K562 (cell line): ENCODE results near the gene POU2F3.

Experiments
- CEBPB ChIP-seq: fragments of 450-650 bp; IDR thresholded peaks from 2 replicates; pipeline ENCODE4 v1.6.1; 2016; ENCODE audit warnings: missing genetic modification characterization, missing compliant biosample characterization
- CREB1 ChIP-seq, 2 experiments: sonication (generic) in 1 of 2; formaldehyde crosslinking in 1 of 2; IDR thresholded peaks; 2 replicates each; pipeline versions ENCODE4 v1.6.1 to v1.8.0; 2012 to 2022; ENCODE audit warnings: inconsistent platforms in 1 of 2, mild to moderate bottlenecking in 1 of 2, missing genetic modification reagents in 1 of 2, moderate library complexity in 1 of 2
- CTCF ChIP-seq, 3 experiments: IDR thresholded peaks in 2 of 3; conservative IDR thresholded peaks in 1 of 3; 2 replicates each; pipeline ENCODE4 v1.5.1; 2011 to 2012; ENCODE audit warnings: low read length in 3 of 3, mild to moderate bottlenecking in 3 of 3, control low read depth in 2 of 3, improper control_type of control experiment in 1 of 3, inconsistent platforms in 1 of 3, low read depth in 1 of 3, mixed read lengths in 1 of 3, moderate library complexity in 1 of 3; ENCODE audit not compliant: insufficient read depth in 2 of 3
- KLF16 ChIP-seq: IDR thresholded peaks from 2 replicates; pipeline ENCODE4 v1.6.1; 2016; ENCODE audit warnings: antibody characterized with exemption
- MAX ChIP-seq: sonication (generic); formaldehyde crosslinking; IDR thresholded peaks from 2 replicates; pipeline ENCODE4 v1.9.0; 2022; ENCODE audit warnings: mild to moderate bottlenecking, missing genetic modification reagents
- NFE2L1 ChIP-seq: fragments of 450-650 bp; IDR thresholded peaks from 2 replicates; pipeline ENCODE4 v1.6.1; 2016; ENCODE audit warnings: missing genetic modification characterization, low read depth, mild to moderate bottlenecking, missing compliant biosample characterization, moderate library complexity, borderline replicate concordance
- NRF1 ChIP-seq, 2 experiments: fragments of 450-650 bp; IDR thresholded peaks in 1 of 2; conservative IDR thresholded peaks in 1 of 2; 2 replicates each; pipeline ENCODE4 v1.6.1; 2014; ENCODE audit warnings: mild to moderate bottlenecking in 2 of 2
- POLR2AphosphoS2 ChIP-seq: IDR thresholded peaks from 2 replicates; pipeline ENCODE4 v1.6.1; 2012; ENCODE audit warnings: low read length, improper control_type of control experiment
- SIN3A ChIP-seq, 2 experiments: fragments of 150-350 bp in 1 of 2; IDR thresholded peaks; 2 replicates each; pipeline ENCODE4 v1.6.1; 2011 to 2016; ENCODE audit warnings: borderline replicate concordance in 2 of 2, low read depth in 2 of 2, low read length in 2 of 2, mild to moderate bottlenecking in 2 of 2, moderate library complexity in 2 of 2; ENCODE audit not compliant: control insufficient read depth in 1 of 2
- TAF1 ChIP-seq: IDR thresholded peaks from 2 replicates; pipeline ENCODE4 v1.6.1; 2011; ENCODE audit warnings: mild to moderate bottlenecking, low read length, moderate library complexity; ENCODE audit not compliant: insufficient read depth, control insufficient read depth, severe bottlenecking; ENCODE audit errors: extremely low read depth
- ZNF318 ChIP-seq, 2 experiments: fragments of 450-650 bp; IDR thresholded peaks; 2 replicates each; pipeline ENCODE4 v1.6.1; 2016; ENCODE audit warnings: mild to moderate bottlenecking in 2 of 2, borderline replicate concordance in 1 of 2, low read depth in 1 of 2, moderate library complexity in 1 of 2

GRCh38 chr11:120336641-120337354, 96.9 kb downstream of the POU2F3 start:
- no peak for TF ChIP-seq TAF1
- no peak for TF ChIP-seq NFE2L1
- TF ChIP-seq CEBPB (tag): no peak; the same call in 1 of the 2 replicates
- TF ChIP-seq POLR2AphosphoS2: no peak
- TF ChIP-seq NRF1 (conservative IDR thresholded peaks at IDR 0.05 in 1 of 2, IDR thresholded peaks at IDR 0.05 in 1 of 2): no peak
- TF ChIP-seq CREB1 (IDR thresholded peaks at IDR 0.05): no peak
- TF ChIP-seq CREB1 (CRISPR knock-in tag; IDR thresholded peaks at IDR 0.05): no peak
- TF ChIP-seq SIN3A (IDR thresholded peaks at IDR 0.05; ENCODE audit: borderline replicate concordance in 2 of 2, control insufficient read depth in 1 of 2, low read depth in 2 of 2, low read length in 2 of 2): no peak
- no peak for TF ChIP-seq KLF16
- TF ChIP-seq MAX (CRISPR knock-in tag): no peak
- TF ChIP-seq ZNF318 (IDR thresholded peaks at IDR 0.05; ENCODE audit: borderline replicate concordance in 1 of 2, low read depth in 1 of 2): no peak
- TF ChIP-seq CTCF (IDR thresholded peaks at IDR 0.05 in 2 of 3, conservative IDR thresholded peaks at IDR 0.05 in 1 of 3; ENCODE audit: insufficient read depth in 2 of 3, low read depth in 1 of 3, low read length in 3 of 3): no peak
